T47D (cell line): Measurements from ENCODE around the gene ZBTB24.

Source experiments
- DNase-seq, 2 experiments: peaks; one replicate each; pipeline versions ENCODE4 v3.0.0 to v3.0.0-alpha.2; 2011 to 2012; ENCODE audit warnings: low read depth in 1 of 2, low spot score in 1 of 2
- JUND ChIP-seq: IDR thresholded peaks from 2 replicates; pipeline ENCODE4 v1.6.1; 2012; ENCODE audit warnings: low read depth
- in situ Hi-C: cut with HindIII; loops from 2 replicates; pipeline ENCODE4 v1.10.0; 2016; ENCODE audit warnings: low sequenced_read_pairs, low pct_unique_long_range_greater_than_20kb

The ZBTB24 gene

DNA sequence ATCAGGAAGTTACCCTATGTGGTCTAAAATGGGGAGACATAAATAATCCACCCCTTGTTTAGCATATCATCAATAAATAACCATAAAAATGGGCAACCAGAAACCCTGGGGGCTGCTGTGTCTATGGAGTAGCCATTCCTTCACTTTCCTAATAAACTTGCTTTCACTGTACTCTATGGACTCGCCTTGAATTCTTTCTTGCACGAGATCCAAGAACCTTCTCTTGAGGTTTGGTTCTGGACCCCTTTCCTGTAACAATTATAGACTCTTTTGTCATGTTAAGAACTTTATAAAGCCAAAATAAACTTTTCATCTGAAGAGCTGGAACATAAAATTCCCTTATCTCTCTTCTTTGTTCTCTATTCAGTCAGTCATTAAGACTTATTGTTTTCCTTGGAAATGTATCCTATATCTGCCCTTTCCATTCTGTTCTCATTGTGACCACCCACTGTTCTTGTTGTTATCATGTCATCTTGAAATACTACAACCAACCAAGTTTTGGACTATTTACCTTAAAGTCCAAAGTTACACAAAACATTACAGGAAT is 29.3 kb upstream of the ZBTB24 start:
- in situ Hi-C loops: no loop called here
- DNase-seq: no peak
- no peak for TF ChIP-seq JUND

DNA sequence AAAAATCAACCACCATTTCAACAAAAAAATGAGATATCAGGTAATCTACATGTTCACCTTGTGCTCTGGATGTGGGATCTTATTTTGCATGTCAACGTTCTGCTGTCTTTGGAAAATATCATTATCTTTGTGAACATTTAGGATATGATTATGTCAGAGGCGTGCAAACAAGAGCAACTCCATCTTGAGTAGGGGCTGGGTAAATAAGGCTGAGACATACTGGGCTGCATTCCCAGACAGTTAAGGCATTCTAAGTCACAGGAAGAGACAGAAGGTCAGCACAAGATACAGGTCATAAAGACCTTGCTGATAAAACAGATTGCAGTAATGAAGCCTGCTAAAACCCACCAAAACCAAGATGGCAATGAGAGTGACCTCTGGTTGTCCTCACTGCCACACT is 28.8 kb upstream of the ZBTB24 start:
- no peak for TF ChIP-seq JUND
- DNase-seq: no peak
- in situ Hi-C loops: no loop called here

DNA sequence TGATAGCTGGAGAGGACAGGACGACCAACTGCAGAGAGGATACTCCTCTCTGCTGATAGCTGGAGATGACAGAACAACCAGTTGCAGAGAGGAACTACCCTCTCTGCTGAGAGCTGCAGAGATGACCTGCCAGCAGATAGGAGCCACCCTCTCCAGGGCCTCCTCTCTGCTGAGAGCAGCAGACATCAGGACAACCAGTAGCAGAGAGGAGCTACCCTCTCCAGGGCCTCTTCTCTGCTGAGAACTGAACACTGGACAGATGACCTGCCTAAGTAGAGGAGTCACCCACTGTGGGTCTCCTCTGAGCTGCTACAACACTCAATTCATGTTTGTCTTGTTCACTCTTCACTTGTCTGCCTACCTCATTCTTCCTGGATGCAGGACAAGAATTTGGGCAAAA is 27.3 kb upstream of the ZBTB24 start:
- DNase-seq: no peak
- in situ Hi-C loops: no loop called here
- no peak for TF ChIP-seq JUND

DNA sequence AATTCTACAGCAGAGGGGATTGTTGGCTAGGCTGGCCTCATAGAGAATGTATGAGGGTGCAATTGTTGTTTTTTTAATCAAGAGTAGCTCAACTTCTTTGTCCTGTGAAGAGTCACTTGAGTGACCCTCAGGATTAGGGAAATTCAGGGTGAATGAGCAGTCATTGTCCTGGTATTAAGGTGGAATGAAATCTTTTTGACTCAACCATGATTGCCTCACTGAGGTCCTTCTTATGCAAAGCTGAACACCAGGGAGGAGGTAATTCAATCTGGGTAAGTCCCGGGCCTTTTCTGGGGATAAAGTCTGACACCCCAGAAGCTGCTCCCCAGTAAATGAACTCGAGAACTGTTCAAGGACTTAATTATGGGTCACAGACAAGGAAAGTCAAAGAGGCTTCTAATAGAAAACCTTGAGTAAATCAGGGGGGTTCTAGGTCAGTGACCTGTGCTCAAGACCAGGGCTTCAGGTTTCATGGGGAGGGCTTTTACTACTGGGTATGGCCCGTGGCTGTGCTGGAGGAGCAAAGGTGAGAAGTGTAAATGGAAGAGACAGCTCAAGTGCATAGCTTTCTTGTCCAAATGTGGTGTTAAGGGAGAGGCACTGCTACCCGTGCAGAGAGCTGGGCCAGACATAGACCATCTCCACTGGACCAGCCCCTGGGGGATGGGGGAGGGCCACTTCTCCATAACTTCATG is 25.3 kb upstream of the ZBTB24 start:
- no peak for DNase-seq
- in situ Hi-C loops: no loop called here
- TF ChIP-seq JUND: no peak

DNA sequence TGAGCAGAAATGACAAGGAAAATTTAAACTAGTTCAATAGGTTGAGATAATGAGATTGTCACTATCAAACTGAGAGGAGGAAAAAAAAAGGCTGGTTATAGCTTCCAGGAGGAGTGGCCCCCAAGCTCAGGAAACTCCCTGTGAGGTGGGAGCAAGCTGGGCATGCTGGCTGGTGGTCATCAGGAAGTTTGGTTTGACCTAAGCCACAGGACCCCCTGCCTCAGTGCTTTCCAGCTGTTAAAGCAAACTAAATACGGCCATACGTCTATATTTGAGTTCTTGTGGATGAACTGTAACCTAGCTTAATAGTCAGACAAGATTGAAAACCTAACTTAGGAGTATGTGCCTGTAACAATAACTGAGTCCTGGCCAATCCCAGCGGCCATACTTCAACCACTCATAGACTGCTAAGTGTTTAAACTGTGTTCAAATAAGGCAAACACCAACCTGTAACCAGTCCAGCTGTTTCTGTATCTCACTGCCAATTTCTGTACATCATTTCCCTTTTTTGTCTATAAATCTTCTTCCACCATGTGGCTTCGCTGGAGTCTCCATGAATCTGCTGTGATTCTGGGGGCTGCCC is 24.6 kb upstream of the ZBTB24 start:
- no peak for TF ChIP-seq JUND
- in situ Hi-C loops: no loop called here
- DNase-seq: no peak

DNA sequence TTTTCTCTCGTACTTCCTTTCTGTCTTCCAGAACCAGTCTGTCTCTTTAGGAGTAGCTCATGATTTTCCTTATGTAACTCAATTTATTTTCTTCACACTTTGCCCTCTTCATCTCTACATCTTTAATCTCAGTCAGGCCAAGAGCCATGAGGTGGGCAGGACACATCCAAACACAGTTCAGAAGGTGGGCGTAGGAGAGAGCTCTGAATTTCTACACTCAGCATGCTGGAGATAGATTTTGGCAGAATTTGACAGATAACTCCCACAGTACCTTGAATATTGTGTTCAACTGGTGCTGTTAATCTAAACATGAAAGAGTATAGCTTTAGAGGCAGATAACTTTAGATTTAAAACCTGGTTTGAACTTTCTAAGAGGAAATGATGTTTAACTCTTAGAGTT is 23.8 kb upstream of the ZBTB24 start:
- DNase-seq: no peak
- in situ Hi-C loops: no loop called here
- no peak for TF ChIP-seq JUND

DNA sequence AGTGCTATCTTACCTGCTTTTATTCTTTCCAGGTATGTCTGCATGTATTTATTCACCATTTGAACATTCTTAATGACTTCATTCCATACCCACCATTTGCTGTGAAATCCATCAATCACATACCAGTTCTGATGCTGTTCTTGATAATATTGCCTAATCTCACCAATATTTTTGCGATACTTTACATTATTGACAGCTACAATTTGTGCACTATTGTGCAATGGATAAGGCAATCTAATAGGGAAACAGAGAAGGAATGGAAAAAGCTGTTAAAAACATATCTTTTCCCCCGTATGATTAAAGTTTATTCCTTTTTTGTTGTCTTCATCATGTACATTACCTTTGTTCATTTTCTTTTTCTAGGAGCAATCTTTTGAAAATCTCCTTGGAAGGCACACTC is 23.3 kb upstream of the ZBTB24 start:
- DNase-seq: no peak
- no peak for TF ChIP-seq JUND
- in situ Hi-C loops: no loop called here

DNA sequence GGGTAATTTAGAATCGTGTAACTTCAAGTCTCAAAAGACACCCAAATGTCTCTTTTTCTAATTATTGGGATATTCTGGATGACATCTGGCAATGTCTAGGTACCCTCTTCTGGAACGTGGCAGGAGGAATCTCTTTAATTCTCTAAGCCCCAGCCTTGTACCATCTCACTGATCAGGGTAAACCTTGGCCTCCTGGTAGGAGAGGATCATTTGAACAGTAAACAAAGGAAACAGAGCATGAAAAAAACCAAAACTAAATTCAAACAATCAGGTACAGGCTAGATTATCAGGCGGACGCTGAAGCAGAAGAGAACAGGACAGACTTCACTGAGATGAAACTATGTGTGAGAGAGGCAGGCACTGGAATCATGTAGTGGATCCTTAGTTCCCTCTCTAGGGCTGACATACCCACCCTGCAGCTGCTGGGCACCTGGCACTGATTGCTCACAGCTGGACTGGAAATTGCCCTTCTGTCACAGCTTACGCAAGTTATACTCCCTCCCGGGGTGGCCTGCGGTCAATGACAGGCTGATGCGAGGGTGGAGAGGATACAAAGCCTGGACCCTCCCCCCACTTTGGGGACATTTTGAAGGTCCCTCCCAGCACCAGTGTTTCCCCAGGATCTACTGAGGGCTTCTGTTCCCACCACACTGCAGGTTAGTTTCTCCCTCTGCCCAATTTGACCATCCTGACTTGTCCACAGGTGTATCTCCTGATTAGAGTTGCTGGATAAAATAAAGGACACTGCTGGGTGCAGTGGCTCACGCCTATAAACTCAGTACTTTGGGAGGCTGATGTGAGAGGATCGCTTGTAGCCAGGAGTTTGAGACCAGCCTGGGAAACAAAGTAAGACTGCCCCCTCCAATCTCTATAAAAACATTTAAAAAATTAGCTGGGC is 20.6 kb upstream of the ZBTB24 start:
- no peak for TF ChIP-seq JUND
- DNase-seq: no peak
- in situ Hi-C loops: no loop called here

DNA sequence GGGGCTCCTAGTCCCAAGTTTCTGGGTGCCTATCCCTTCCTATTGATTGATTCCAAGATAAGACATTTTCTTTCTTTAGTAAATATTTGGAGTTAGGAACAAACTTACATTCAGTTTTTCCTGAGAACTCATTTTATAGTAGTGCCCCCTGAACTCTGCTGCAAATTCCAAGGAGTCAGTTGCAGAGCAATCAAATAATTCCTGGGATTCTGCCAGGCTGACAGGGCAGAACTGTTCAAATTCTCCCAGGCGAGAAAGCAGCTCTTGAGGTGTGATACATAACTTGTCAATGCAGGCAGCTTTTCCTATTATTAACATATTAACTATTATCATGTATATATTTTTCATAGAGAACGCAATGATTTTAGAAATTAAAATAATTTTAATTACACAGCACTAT is 15.9 kb upstream of the ZBTB24 start:
- no peak for TF ChIP-seq JUND
- in situ Hi-C loops: no loop called here

DNA sequence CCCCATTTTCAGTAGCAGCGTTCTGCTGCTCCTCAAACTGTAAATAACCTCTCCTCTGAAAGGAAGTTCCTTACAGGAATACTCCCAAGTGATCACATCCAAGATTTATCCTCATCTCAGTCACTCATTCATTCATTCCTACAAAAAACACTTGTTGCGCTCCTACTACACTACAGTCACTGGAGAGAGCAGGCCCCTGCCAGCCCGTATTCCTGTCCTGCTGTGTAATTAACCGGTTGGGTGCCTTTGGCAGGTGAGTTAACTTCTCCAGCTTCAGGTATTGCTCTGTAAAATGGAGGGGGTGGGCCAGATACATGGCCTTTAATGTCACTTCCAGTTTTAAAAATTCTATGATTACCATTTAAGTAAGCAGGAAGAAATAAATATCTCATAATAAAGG is 15.0 kb upstream of the ZBTB24 start:
- DNase-seq: no peak
- no peak for TF ChIP-seq JUND
- in situ Hi-C loops: no loop called here

More for the DNA sequence above, 15.9 kb upstream of the ZBTB24 start:
- no peak for DNase-seq

DNA sequence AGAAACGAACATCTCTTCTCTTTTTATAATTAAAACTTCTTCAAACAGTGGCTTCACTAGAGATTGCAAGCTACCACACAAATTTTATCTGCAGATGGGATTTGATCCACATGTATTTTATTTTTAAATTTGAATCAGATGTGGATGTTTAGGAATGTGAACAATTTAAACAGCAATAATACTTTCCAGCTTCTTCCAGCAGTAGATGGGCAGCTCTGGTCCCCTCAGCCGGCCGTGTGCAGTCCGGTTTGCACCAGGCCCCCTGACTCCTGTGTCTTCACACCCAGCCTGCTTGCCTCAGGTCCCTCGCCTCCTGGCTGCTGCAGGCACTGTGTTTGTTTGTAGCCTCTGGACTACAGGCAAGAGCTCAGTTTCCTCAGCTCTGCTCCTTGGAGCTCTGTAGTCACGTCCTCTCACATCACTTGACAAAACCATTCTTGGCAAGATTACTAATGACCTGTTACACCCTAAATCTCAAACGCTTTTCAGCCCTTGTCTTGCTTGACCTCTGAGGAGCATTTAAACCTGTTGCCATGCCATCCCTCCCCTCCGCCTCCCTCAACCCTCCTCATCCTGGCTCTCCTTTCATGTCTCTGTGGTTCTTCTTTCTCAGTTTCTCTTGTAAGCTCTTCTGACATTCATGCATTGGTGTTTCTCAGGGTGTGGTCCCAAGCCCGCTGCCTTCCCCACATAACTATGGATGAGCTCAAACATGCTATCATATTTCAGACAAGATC is 13.2 kb upstream of the ZBTB24 start:
- DNase-seq: no peak
- in situ Hi-C loops: no loop called here
- TF ChIP-seq JUND: no peak

DNA sequence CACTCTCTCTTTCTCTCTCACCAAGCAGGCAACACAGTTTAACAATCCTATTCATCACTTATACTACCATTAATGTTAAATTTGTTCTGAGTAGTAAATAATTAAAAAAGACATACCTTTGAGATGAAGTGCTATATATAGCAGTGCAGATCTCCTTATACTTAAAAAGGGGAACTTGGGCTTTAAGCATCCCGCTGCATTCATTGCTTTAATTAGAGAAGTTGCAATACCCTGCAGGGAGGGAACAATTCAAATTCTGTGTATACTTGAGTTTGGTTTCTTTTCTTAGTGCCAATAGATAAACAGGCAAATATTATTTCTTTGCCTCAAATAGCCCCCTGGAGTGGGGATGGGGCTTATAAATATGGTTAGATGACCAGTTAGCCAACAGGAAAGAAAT is 10.8 kb upstream of the ZBTB24 start:
- in situ Hi-C loops: no loop called here
- TF ChIP-seq JUND: no peak
- no peak for DNase-seq
